K562 (cell line): Measurements from ENCODE around the gene IFITM2. TPM values are rescaled to one million over a fixed set of nuclear protein-coding genes. Genes with fewer than 3 reads are reported as not detected.

Experiments
- BRCA1 ChIP-seq, 2 experiments: fragments of 450-650 bp in 1 of 2; sonication (generic) in 1 of 2; formaldehyde crosslinking in 1 of 2; IDR thresholded peaks; 2 replicates each; pipeline versions ENCODE4 v1.5.0 to v1.6.1; 2017 to 2020; ENCODE audit warnings: mild to moderate bottlenecking in 1 of 2, missing genetic modification reagents in 1 of 2
- CBFA2T2 ChIP-seq: fragments of 450-650 bp; conservative IDR thresholded peaks from 2 replicates; pipeline ENCODE4 v1.6.1; 2017; ENCODE audit warnings: mild to moderate bottlenecking
- COPS2 ChIP-seq: fragments of 450-650 bp; conservative IDR thresholded peaks from 2 replicates; pipeline ENCODE4 v1.6.1; 2016; ENCODE audit warnings: mild to moderate bottlenecking, moderate library complexity
- CREBBP ChIP-seq: IDR thresholded peaks from one replicate; pipeline ENCODE4 v1.6.1; 2012; ENCODE audit warnings: low read depth, mild to moderate bottlenecking, control low read depth, inconsistent platforms, low read length
- EP300 ChIP-seq: IDR thresholded peaks from 2 replicates; pipeline ENCODE4 v1.6.1; 2012; ENCODE audit warnings: low read length, improper control_type of control experiment
- ESRRB ChIP-seq: fragments of 250-450 bp; sonication (Bioruptor Pico); IDR thresholded peaks from 2 replicates; pipeline ENCODE4 v1.5.0; 2020; ENCODE audit warnings: mild to moderate bottlenecking, moderate library complexity, borderline replicate concordance
- HSF4 ChIP-seq: fragments of 250-450 bp; sonication (Bioruptor Pico); IDR thresholded peaks from 2 replicates; pipeline ENCODE4 v2.1.2; 2022; ENCODE audit warnings: mild to moderate bottlenecking, moderate library complexity, borderline replicate concordance
- KLF1 ChIP-seq: fragments of 450-650 bp; IDR thresholded peaks from 2 replicates; pipeline ENCODE4 v1.6.1; 2016; ENCODE audit warnings: missing genetic modification characterization, missing compliant biosample characterization
- NFXL1 ChIP-seq: fragments of 450-650 bp; formaldehyde crosslinking; IDR thresholded peaks from 2 replicates; pipeline ENCODE4 v1.4.0; 2021; ENCODE audit warnings: mild to moderate bottlenecking
- POLR2AphosphoS2 ChIP-seq: IDR thresholded peaks from 2 replicates; pipeline ENCODE4 v1.6.1; 2012; ENCODE audit warnings: low read length, improper control_type of control experiment
- PYGO2 ChIP-seq: fragments of 450-650 bp; IDR thresholded peaks from 2 replicates; pipeline ENCODE4 v1.6.1; 2016; ENCODE audit warnings: mild to moderate bottlenecking, missing genetic modification characterization, moderate library complexity, missing compliant biosample characterization
- SOX6 ChIP-seq: fragments of 450-650 bp; IDR thresholded peaks from 2 replicates; pipeline ENCODE4 v1.6.1; 2014; ENCODE audit warnings: mild to moderate bottlenecking
- SP2 ChIP-seq: IDR thresholded peaks from 2 replicates; pipeline ENCODE4 v1.6.1; 2011; ENCODE audit warnings: mild to moderate bottlenecking, low read depth, low read length, moderate library complexity; ENCODE audit not compliant: poor library complexity, severe bottlenecking; ENCODE audit errors: extremely low read depth
- TBP ChIP-seq: optimal IDR thresholded peaks from 2 replicates; pipeline ENCODE3; 2011; ENCODE audit warnings: low read depth, low read length, improper control_type of control experiment
- THRAP3 ChIP-seq: fragments of 450-650 bp; IDR thresholded peaks from 2 replicates; pipeline ENCODE4 v1.6.1; 2016; ENCODE audit warnings: mild to moderate bottlenecking, inconsistent platforms, borderline replicate concordance
- ZNF551 ChIP-seq: fragments of 250-450 bp; sonication (Bioruptor Pico); IDR thresholded peaks from 2 replicates; pipeline ENCODE4 v1.5.0; 2021; ENCODE audit warnings: mild to moderate bottlenecking, moderate library complexity
- ZNF583 ChIP-seq: fragments of 250-450 bp; sonication (Bioruptor Pico); IDR thresholded peaks from 2 replicates; pipeline ENCODE4 v1.4.0; 2020
- polyA plus RNA-seq, 8 experiments: library from polyadenylated mRNA; depleted of rRNA in 4 of 8; stranded (reverse) in 5 of 8; unstranded in 3 of 8; fragments of >200 nt; fragmentation: Nextera tagmentation in 2 of 8; fragmentation: Illumina TruSeq in 1 of 8; extraction: Ambion mirVana in 2 of 8; extraction: Trizol in 1 of 8; gene quantifications; 2 replicates each; pipeline versions ENCODE4 v1.2.1 to v1.2.3, GENCODE V29; 2011 to 2014; ENCODE audit warnings: inconsistent platforms in 1 of 8, missing spikeins in 1 of 8
- total RNA-seq, 7 experiments: library from RNA; depleted of rRNA in 6 of 7; stranded (reverse); fragments of >200 nt in 6 of 7; fragmentation: Illumina TruSeq in 2 of 7; extraction: Trizol in 2 of 7; gene quantifications; 2 replicates each; pipeline versions ENCODE4 v1.2.1 to v1.2.3, GENCODE V29; 2011 to 2021; ENCODE audit warnings: low replicate concordance in 1 of 7
- TF ChIP-seq, protein P1 (sequence below), 2 experiments: fragments of 450-650 bp; IDR thresholded peaks; 2 replicates each; pipeline ENCODE4 v1.6.1; 2018; ENCODE audit warnings: mild to moderate bottlenecking in 2 of 2, low read depth in 1 of 2; ENCODE audit not compliant: partially characterized antibody in 2 of 2
- TF ChIP-seq, protein P2 (sequence below): fragments of 250-450 bp; sonication (Bioruptor Pico); IDR thresholded peaks from 2 replicates; pipeline ENCODE4 v1.4.0; 2020

Gene IFITM2
- total and polyA plus RNA-seq, 9 of the 15 experiments (the other 6 are each of a cell fraction or from before 2014, with no cell fraction given), result 52.8 to 4,872 (median 356) TPM

- TF ChIP-seq, protein P1, sequence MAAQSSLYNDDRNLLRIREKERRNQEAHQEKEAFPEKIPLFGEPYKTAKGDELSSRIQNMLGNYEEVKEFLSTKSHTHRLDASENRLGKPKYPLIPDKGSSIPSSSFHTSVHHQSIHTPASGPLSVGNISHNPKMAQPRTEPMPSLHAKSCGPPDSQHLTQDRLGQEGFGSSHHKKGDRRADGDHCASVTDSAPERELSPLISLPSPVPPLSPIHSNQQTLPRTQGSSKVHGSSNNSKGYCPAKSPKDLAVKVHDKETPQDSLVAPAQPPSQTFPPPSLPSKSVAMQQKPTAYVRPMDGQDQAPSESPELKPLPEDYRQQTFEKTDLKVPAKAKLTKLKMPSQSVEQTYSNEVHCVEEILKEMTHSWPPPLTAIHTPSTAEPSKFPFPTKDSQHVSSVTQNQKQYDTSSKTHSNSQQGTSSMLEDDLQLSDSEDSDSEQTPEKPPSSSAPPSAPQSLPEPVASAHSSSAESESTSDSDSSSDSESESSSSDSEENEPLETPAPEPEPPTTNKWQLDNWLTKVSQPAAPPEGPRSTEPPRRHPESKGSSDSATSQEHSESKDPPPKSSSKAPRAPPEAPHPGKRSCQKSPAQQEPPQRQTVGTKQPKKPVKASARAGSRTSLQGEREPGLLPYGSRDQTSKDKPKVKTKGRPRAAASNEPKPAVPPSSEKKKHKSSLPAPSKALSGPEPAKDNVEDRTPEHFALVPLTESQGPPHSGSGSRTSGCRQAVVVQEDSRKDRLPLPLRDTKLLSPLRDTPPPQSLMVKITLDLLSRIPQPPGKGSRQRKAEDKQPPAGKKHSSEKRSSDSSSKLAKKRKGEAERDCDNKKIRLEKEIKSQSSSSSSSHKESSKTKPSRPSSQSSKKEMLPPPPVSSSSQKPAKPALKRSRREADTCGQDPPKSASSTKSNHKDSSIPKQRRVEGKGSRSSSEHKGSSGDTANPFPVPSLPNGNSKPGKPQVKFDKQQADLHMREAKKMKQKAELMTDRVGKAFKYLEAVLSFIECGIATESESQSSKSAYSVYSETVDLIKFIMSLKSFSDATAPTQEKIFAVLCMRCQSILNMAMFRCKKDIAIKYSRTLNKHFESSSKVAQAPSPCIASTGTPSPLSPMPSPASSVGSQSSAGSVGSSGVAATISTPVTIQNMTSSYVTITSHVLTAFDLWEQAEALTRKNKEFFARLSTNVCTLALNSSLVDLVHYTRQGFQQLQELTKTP (IDR thresholded peaks at IDR 0.05; ENCODE audit: low read depth in 1 of 2, partially characterized antibody in 2 of 2), result peak in 1 of 2 experiments; percentile 56
- TF ChIP-seq ZNF583 (CRISPR knock-in tag) (peak; percentile 80), HSF4 (CRISPR knock-in tag) (no peak), EP300 (peak; percentile 16; the same call in 1 of the 2 replicates), THRAP3 (no peak), KLF1 (tag) (no peak), ZNF551 (CRISPR knock-in tag) (no peak), SOX6 (peak; percentile 62; the same call in 1 of the 2 replicates), CREBBP (no peak), ESRRB (CRISPR knock-in tag) (no peak), TBP (peak; percentile 7), NFXL1 (no peak), SP2 (no peak), COPS2 (no peak), POLR2AphosphoS2 (no peak), BRCA1 (IDR thresholded peaks at IDR 0.05) (no peak), BRCA1 (CRISPR knock-in tag; IDR thresholded peaks at IDR 0.05) (no peak), CBFA2T2 (peak; percentile 46; the same call in 1 of the 2 replicates), PYGO2 (tag) (no peak; the same call in 1 of the 2 replicates)
- TF ChIP-seq, protein P2, sequence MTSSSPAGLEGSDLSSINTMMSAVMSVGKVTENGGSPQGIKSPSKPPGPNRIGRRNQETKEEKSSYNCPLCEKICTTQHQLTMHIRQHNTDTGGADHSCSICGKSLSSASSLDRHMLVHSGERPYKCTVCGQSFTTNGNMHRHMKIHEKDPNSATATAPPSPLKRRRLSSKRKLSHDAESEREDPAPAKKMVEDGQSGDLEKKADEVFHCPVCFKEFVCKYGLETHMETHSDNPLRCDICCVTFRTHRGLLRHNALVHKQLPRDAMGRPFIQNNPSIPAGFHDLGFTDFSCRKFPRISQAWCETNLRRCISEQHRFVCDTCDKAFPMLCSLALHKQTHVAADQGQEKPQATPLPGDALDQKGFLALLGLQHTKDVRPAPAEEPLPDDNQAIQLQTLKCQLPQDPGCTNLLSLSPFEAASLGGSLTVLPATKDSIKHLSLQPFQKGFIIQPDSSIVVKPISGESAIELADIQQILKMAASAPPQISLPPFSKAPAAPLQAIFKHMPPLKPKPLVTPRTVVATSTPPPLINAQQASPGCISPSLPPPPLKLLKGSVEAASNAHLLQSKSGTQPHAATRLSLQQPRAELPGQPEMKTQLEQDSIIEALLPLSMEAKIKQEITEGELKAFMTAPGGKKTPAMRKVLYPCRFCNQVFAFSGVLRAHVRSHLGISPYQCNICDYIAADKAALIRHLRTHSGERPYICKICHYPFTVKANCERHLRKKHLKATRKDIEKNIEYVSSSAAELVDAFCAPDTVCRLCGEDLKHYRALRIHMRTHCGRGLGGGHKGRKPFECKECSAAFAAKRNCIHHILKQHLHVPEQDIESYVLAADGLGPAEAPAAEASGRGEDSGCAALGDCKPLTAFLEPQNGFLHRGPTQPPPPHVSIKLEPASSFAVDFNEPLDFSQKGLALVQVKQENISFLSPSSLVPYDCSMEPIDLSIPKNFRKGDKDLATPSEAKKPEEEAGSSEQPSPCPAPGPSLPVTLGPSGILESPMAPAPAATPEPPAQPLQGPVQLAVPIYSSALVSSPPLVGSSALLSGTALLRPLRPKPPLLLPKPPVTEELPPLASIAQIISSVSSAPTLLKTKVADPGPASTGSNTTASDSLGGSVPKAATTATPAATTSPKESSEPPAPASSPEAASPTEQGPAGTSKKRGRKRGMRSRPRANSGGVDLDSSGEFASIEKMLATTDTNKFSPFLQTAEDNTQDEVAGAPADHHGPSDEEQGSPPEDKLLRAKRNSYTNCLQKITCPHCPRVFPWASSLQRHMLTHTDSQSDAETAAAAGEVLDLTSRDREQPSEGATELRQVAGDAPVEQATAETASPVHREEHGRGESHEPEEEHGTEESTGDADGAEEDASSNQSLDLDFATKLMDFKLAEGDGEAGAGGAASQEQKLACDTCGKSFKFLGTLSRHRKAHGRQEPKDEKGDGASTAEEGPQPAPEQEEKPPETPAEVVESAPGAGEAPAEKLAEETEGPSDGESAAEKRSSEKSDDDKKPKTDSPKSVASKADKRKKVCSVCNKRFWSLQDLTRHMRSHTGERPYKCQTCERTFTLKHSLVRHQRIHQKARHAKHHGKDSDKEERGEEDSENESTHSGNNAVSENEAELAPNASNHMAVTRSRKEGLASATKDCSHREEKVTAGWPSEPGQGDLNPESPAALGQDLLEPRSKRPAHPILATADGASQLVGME (CRISPR knock-in tag), result peak; percentile 51; the same call in 1 of the 2 replicates
Observed at GRCh38 chr11:326842-327580, 19.4 kb downstream of the IFITM2 start (continued).
